Measurements from ENCODE around the gene DTYMK. TPM values are rescaled to one million over a fixed set of nuclear protein-coding genes. Genes with fewer than 3 reads are reported as not detected.
A peak's percentile ranks its signal among the peaks of the same experiment; 100 is the strongest.

The DTYMK gene
- total RNA-seq, 1 experiment from 2014 or later = 55.3 TPM

DNA sequence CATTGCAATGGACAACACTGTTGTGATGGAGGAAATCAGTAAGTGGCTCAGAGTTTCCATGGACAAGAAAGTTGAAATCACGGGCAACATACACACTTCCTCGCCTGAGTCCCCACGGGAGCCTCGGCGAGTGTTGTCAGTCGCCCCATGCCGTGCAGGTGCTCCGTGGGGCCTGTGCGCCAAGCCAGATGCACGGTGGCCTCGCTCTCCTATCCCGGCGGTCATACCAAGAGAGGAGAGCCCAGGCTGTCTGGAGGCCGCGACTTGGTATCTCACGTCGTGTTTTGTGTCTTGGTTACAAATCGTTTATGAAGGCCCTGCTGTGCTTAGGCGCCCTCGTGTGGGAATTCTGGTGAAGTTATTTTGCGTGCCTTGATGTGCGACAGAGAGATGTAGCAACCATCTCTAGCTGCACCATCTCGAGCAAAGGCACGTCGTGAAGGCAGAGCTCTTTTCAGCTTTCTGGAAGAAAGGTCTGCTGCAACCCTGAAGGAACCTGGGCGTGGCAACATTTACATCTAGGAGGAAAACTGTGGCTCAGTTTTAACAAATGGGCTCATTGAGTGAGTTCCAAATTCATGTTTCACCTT is 27.4 kb downstream of the DTYMK start:
- peak; percentile 86 for DNase-seq (ENCODE audit: low read depth, low spot score)
- in situ Hi-C loops (cut with HindIII; ENCODE audit: low pct_unique_long_range_greater_than_20kb, low sequenced_read_pairs) = no loop called here

DNA sequence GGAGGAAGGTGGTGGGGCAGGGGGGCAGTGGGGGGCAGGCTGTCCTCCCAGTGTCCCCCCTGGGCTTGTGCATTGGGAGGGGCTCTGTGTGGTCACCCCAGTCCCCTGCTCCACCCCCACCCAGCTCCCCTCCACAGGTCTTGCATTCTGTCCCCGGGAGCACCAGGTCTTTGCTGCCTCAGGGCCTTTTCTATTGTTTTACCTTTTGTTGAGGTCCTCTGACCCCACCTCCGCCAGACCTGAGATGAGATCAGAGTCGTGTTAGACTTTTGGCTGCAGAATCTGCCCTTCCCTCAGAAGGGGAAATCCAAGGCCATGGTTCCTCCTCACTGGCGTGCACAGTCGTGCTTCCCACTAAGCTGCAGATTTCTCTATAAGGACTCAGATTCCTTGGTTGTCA is 28.3 kb downstream of the DTYMK start:
- DNase-seq (ENCODE audit: low read depth, low spot score) = no peak
- in situ Hi-C loops (cut with HindIII; ENCODE audit: low pct_unique_long_range_greater_than_20kb, low sequenced_read_pairs) = no loop called here

DNA sequence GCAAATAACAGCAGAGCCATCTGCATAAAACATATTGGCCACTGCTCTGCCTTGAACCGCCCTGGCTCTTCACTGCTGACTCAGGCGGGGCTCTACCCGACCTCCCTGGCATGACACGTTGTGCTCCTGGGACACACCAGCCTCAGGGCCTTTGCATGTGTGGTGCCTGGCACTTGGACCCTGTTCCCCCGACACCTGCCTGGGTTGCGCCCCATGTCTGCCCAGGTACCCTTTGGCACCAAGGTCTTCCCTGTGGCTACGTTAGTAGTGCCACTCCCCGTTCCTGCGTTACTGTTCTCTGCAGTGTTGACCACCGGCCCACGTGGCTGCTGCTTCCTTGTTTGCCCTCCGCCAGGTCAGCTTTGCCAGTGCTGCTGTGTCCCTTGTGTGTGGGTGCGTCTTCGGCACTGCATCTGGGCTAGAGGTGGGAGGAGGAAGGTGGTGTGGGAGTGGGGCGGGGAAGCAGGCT is 28.8 kb downstream of the DTYMK start:
- in situ Hi-C loops (cut with HindIII; ENCODE audit: low pct_unique_long_range_greater_than_20kb, low sequenced_read_pairs) = no loop called here
- DNase-seq (ENCODE audit: low read depth, low spot score) = no peak

DNA sequence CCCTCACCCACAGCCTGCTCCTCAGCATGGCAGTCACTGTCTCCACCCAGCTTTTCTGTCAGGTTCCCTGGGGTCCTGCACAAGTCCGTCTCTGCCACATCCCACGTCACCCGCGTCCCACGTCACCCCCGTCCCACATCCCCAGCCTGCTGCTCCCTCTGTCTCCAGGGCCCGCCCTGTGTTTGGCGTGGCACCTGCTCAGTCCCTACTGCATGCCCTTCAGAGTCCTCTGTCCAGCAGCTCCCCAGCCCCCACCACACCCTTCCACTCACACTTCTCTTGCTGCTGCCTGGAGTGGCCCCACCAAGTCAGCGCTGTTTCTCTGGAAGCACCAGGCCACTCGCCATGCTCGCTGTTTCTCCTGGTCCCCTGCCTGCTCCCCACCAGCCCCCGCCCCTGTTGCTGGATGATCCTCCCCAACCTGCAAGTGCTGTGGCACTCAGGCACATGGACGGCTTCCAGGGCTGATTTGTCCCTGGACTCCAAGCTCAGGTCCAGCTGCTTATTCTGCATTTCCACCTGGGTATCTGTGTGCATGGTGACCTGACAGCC is 30.3 kb downstream of the DTYMK start:
- DNase-seq (ENCODE audit: low read depth, low spot score) = no peak
- in situ Hi-C loops (cut with HindIII; ENCODE audit: low pct_unique_long_range_greater_than_20kb, low sequenced_read_pairs) = no loop called here

DNA sequence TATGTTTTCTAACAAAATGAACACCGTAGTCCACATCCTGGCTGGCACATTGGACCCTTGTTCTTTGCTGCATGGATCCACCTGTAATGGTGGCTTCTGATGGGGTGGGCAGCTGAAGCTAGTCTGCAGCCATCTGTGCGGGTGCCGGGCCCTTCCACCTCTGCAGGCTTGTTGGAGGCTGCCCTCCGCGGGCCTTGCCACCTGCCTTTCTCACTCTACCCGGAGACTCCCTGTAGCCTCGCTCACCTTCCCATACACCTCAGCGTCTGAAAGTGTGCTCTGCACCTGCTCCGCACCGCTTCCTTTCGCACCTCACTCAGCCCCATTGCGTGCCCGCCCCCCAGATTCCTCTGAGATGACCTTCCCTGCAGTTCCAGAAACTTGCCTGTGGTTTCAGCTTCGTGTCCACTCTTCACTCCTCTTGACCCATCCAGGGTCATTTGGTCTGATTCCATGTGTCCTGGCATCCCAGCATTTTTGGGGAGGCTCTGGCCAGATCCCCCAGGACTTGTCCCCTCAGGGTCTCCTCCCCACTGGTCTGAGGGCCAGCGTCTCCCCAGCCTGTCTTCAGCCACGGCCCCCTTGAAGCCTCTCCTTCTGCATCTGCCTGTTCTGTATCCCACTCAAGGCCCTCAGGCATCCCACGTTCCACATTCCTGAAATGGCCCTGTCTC is 31.0 kb downstream of the DTYMK start:
- no peak for DNase-seq (ENCODE audit: low read depth, low spot score)
- in situ Hi-C loops (cut with HindIII; ENCODE audit: low pct_unique_long_range_greater_than_20kb, low sequenced_read_pairs) = no loop called here

DNA sequence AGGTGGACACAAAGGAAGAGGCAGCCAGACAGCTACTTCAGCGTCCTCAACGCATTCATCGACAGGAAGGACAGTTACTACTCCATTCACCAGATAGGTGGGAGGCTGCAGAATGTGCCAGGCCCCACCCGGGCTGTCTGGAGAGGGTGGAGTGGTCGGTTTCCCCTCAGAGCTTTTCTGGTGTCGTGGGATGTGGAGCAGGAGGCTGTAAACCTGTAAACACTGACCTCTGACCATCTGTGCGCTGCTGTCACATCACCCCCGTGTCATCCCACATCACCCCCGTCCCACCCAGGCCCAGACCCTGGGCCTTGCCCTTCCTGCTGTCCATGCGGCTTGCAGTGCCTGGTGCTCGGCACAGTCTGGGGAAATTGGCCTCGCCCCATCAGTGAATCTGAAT is 32.1 kb downstream of the DTYMK start:
- DNase-seq (ENCODE audit: low read depth, low spot score) = no peak
- in situ Hi-C loops (cut with HindIII; ENCODE audit: low pct_unique_long_range_greater_than_20kb, low sequenced_read_pairs) = no loop called here

DNA sequence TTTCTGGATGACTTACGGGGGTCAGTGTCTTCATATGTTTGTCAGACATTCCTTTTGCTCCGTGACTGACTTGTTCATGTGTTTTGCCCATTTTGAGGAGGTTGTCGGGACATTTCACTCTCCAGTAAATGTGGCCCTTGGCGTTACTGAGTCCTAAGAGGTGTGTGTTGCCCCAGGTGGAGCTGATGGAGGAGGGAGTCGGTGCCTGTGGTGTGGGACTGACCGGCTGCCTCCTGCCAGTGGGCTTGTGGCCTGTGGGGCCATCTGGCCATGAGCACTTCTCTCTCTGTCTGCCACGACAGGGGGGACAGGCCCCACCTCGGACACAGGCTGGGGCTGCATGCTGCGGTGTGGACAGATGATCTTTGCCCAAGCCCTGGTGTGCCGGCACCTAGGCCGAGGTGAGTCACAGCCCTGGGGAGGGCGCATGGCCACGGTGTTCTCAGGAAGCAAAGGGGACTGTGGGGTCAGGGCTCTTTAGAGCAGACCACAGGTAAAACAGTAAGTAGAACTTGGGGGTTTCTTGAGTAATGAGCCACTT is 33.3 kb downstream of the DTYMK start:
- in situ Hi-C loops (cut with HindIII; ENCODE audit: low pct_unique_long_range_greater_than_20kb, low sequenced_read_pairs) = no loop called here

DNA sequence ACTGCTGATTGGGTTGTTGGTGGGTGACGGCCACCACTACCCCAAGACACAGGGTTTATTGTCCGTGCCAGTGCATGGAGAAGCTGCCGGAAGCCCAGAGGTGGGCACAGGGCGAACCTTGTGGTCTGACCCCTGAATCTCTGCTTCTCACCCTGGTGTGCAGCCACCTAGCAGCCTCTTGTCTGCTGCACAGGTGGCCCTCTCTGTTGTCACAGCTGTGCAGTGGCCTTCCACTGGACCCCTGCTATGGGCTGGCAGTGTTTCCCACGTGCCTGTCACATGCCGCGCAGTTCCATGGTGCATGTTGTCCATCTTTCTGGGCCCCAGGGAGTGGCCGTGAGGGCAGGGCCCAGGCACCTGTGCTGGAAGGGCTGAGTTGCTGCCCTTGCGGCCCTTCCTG is 33.9 kb downstream of the DTYMK start:
- in situ Hi-C loops (cut with HindIII; ENCODE audit: low pct_unique_long_range_greater_than_20kb, low sequenced_read_pairs) = no loop called here
- DNase-seq (ENCODE audit: low read depth, low spot score) = no peak

More for the DNA sequence above, 33.3 kb downstream of the DTYMK start:
- no peak for DNase-seq (ENCODE audit: low read depth, low spot score)

DNA sequence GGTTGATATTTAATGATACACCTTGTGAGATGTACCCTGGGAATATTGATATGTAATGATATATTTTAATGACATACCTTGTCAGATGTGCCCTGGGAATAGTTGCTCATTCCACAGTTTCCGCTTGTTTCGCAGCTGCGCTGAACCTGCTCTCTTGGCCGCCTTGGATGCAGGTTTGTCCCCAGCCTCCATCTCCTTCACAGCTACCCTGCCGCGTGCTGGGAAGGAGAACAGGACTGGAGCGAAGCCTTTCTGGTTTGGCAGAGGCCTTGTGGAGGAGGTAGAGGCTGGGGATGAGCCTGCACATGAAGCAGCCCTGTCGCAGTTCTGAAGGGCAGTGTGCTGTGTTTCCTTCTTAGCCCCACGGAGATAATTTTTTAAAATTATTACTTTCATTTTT is 34.5 kb downstream of the DTYMK start:
- no peak for DNase-seq (ENCODE audit: low read depth, low spot score)
- in situ Hi-C loops (cut with HindIII; ENCODE audit: low pct_unique_long_range_greater_than_20kb, low sequenced_read_pairs) = no loop called here

DNA sequence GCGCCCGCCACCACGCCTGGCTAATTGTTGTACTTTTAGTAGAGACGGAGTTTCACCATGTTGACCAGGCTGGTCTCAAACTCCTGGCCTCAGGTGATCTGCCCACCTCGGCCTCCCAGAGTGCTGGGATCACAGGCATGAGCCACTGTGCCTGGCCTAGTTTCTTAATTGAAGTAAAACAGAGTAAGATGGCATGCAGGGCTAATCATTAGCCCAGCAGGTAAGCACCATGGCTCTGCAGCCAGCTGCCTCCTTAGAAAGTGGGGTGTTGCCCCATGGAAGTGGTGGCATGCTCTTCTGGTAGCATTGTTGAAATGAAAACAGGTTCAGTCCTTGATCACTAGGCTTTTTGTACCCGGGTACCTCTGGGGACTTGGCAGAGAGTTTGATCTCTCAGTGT is 36.7 kb downstream of the DTYMK start:
- in situ Hi-C loops (cut with HindIII; ENCODE audit: low pct_unique_long_range_greater_than_20kb, low sequenced_read_pairs) = no loop called here
- DNase-seq (ENCODE audit: low read depth, low spot score) = no peak

DNA sequence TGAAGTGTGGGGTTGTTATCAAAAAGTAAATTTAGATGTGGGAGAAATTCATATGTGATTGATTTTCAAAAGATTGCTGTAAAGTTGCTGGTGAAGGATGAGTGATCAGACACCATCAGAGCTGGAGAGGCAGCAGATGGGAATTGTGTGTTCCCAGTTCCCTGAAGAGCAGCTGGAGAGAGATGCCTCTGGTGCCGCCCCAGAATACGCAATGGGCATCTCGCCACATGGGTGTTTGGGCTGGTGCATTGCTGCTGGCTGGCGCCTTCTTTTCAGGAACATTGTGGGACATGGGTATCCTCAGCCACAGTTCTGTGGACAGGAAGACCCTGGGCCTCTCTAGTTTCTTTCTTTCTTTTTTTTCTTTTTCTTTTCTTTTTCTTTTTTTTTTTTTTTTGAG is 37.2 kb downstream of the DTYMK start:
- in situ Hi-C loops (cut with HindIII; ENCODE audit: low pct_unique_long_range_greater_than_20kb, low sequenced_read_pairs) = no loop called here
- DNase-seq (ENCODE audit: low read depth, low spot score) = no peak

DNA sequence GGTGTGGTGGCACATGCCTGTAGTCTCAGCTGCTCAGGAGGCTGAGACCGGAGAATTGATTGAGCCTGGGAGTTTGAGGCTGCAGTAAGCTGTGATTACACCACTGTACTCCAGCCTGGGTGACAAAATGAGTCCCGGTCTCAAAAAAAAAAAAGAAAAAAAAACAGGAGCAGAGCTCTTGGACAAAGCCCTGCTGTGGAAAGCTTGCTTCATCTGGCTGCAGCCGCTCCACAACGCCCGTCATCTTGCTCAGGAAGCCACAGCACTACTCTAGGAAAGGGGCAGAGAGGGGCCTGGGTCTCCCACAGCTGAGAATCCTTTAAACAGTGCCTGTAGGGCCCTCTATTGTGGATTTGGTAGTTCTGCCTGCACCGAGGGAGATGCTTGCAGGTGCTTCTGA is 38.2 kb downstream of the DTYMK start:
- DNase-seq (ENCODE audit: low read depth, low spot score) = no peak
- in situ Hi-C loops (cut with HindIII; ENCODE audit: low pct_unique_long_range_greater_than_20kb, low sequenced_read_pairs) = no loop called here

DNA sequence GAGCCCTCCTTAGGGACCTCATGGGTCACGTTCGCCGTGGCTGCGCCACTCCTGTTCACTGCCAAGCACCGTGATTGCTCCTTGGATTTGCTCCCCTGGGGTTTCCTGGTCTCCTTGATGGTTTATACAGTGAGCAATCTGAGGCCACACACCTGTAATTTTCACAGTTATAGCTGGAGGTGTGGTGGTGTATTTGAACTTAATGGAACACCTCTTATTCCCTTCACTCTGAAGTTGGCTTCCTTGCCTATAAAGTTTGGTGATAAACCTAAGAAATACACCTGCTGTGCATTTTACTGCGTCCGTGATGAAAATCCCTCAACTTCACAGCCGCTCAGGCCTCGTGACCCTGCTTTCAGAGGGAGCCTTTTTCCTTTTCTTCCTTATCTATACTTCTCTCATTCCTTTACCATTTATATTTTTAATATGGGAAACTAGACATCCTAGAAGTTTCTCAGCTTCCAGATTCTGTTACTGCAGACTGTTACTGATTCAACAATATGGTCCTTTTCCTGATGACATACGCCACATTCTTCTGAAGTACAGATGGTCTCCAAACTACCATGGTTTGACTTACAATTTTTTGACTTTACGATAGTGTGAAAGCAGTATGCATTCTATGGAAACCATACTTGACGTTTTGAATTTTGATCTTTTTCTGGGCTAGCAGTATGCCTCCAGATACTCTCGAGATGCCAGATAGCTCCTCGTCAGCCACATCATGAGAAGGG is 40.5 kb downstream of the DTYMK start:
- DNase-seq (ENCODE audit: low read depth, low spot score) = no peak
- in situ Hi-C loops (cut with HindIII; ENCODE audit: low pct_unique_long_range_greater_than_20kb, low sequenced_read_pairs) = no loop called here

DNA sequence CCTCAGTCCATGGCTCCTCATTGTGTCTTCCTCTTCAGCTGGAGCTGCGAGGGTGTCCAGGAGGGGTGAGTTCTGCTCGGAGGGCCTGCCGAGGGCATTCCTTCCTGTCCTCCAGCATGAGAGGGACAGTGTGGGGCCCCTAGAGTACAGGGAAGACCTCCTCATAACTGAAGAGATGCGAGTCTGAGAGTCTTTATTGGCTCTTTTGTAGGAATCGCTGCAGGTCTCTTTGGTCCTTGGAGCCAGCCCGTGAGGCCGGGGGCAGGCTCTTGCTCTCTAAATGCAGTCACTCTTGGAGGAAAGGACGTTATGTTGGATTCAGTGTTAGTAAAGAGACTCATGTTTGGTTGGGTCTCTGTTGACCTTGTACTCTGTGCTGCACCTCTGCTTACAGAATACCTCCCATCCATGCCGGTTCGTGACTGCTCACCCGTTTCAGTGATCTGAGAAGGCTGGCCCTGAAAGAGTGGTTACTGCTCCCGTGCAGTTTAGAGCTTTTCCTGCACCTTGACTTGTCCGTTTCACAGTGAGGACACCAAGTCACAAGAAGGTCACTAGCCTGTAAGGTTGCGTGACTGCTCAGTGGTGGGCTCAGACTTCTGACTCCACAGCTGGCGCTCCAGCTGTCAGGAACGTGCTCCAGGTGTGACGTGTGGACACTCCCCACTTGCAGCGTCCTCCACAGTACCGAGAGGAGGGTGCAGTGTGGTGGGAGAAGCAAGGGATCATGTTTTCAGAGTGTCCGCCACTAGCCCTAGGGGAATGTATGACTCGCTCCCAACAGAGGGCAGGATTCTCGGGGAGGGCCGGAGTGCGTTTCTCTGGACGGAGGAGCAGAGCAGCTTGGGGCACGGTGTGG is 41.3 kb downstream of the DTYMK start:
- no peak for DNase-seq (ENCODE audit: low read depth, low spot score)
- in situ Hi-C loops (cut with HindIII; ENCODE audit: low pct_unique_long_range_greater_than_20kb, low sequenced_read_pairs) = no loop called here

DNA sequence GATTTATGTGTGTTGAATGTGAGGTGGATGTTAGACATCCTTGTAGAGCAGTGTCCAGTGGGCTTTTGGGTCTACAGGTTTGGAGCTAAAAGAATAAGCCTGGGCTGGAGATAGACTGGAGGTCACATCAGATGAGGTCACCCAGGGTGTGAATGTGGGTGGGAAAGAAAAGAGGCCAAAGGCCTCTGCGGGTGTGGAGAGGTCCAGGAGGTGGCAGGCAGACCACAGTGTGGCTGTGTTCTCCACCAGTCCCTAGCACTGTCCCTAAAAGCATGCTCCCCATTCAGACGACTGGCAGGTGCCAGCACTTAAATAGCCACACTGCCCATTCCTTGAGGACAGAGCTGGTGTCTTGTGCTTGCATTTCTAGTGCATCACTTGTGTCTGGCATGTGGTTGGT is 45.0 kb downstream of the DTYMK start:
- in situ Hi-C loops (cut with HindIII; ENCODE audit: low pct_unique_long_range_greater_than_20kb, low sequenced_read_pairs) = no loop called here
- no peak for DNase-seq (ENCODE audit: low read depth, low spot score)

DNA sequence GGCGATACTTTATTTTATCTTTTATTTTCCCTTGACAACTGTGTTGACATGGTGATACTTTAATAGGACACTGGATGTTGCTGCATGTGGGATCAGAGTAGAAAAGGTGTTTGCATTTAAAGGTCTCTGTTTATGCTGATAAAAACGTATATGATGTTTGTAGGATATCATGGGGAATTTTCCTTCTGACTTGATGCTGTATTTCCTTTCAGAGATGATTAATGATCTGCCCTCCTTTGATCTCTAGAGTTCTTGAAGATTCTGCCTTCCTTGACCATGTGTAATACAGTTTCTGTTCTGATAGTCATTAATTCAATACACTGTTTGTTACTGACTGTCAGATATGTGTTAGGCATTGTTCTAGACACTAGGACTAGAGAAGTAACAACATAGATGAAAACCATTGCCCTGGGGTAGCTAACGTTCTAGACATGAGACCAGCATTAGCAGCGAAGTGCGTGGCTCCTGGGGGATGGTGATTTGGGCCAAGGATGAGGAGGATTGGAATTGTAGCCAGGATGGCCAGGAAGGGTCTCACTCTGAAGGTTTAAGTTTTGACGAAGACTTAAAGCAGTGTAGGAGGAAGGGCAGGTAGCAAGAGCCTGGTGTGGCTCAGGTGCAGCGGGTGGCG is 46.3 kb downstream of the DTYMK start:
- in situ Hi-C loops (cut with HindIII; ENCODE audit: low pct_unique_long_range_greater_than_20kb, low sequenced_read_pairs) = no loop called here
- peak; percentile 5 for DNase-seq (ENCODE audit: low read depth, low spot score)

DNA sequence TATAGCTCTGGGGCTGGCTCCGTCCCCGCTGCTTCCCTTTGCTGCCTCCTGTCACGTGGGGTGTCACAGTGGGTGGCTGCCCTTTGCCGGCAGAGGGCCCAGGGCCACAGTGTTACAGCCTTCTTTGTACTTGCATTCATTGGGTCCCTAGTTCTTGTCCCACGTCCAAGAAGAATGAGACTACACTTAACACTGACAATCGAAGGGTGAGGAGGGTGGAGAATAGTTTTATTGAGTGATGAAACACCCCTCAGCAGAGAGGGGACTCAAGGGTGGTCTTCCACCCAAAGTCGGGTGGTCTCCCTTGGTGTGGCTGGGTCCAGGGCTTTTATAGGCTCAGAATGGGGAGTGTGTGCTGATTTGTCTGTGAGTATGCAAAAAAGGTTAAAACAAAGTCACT is 47.2 kb downstream of the DTYMK start:
- in situ Hi-C loops (cut with HindIII; ENCODE audit: low pct_unique_long_range_greater_than_20kb, low sequenced_read_pairs) = no loop called here
- DNase-seq (ENCODE audit: low read depth, low spot score) = no peak
